ENCODE data around the gene RNF13.

The RNF13 gene

GRCh38 chr3:149900322-149900721 lies 87.3 kb downstream of the RNF13 start:
- Histone ChIP-seq H2AFZ (ENCODE audit: low read depth, low read length, severe bottlenecking) (no peak overlapping the region), H3F3A (ENCODE audit: insufficient read depth) (peaks cover 9% of the 10 kb centered on the region), H3K9me2 (replicated peaks; ENCODE audit: insufficient read depth, low read length) (no peaks in the 10 kb centered on the region), H3K4me3 (ENCODE audit: insufficient read depth, low read length, poor library complexity, severe bottlenecking) (no peak overlapping the region), H4K20me1 (ENCODE audit: low read depth, low read length) (no peaks in the 10 kb centered on the region), H3K79me2 (ENCODE audit: insufficient read depth, low read length) (no peaks in the 10 kb centered on the region), H3K4me2 (ENCODE audit: low read depth, low read length, poor library complexity, severe bottlenecking) (no peak overlapping the region), H3K9ac (ENCODE audit: low read length) (no peak overlapping the region), H3K27me3 (ENCODE audit: low read length) (no peaks in the 10 kb centered on the region), H3K9me3 (ENCODE audit: insufficient read depth, low read length) (no peaks in the 10 kb centered on the region), H3K27ac (ENCODE audit: low read depth, low read length) (no peak overlapping the region), H3K36me3 (ENCODE audit: low read length) (no peaks in the 10 kb centered on the region)
- TF ChIP-seq CTCF (IDR thresholded peaks at IDR 0.05; ENCODE audit: insufficient read depth, low read length, poor library complexity, severe bottlenecking): no peak
- no peak for TF ChIP-seq EZH2phosphoT487 (conservative IDR thresholded peaks at IDR 0.05; ENCODE audit: low read length)

GRCh38 chr3:149901770-149902169 lies 88.8 kb downstream of the RNF13 start:
- TF ChIP-seq EZH2phosphoT487 (conservative IDR thresholded peaks at IDR 0.05; ENCODE audit: low read length) (no peak), CTCF (IDR thresholded peaks at IDR 0.05; ENCODE audit: insufficient read depth, low read length, poor library complexity, severe bottlenecking) (no peak)
- H3K79me2 ChIP-seq (ENCODE audit: insufficient read depth, low read length): no peaks in the 10 kb centered on the region
- no peak overlapping the region for H3K4me2 ChIP-seq (ENCODE audit: low read depth, low read length, poor library complexity, severe bottlenecking)
- H3K4me3 ChIP-seq (ENCODE audit: insufficient read depth, low read length, poor library complexity, severe bottlenecking): no peak overlapping the region
- no peaks in the 10 kb centered on the region for H3K9me2 ChIP-seq (replicated peaks; ENCODE audit: insufficient read depth, low read length)
- no peaks in the 10 kb centered on the region for H4K20me1 ChIP-seq (ENCODE audit: low read depth, low read length)
- peaks cover 9% of the 10 kb centered on the region for H3F3A ChIP-seq (ENCODE audit: insufficient read depth)
- no peak overlapping the region for H3K9ac ChIP-seq (ENCODE audit: low read length)
- no peaks in the 10 kb centered on the region for H3K9me3 ChIP-seq (ENCODE audit: insufficient read depth, low read length)
- no peaks in the 10 kb centered on the region; the same call in 1 of the 2 replicates for H3K36me3 ChIP-seq (ENCODE audit: low read length)
- no peak overlapping the region for H2AFZ ChIP-seq (ENCODE audit: low read depth, low read length, severe bottlenecking)
- no peak overlapping the region for H3K27ac ChIP-seq (ENCODE audit: low read depth, low read length)
- H3K27me3 ChIP-seq (ENCODE audit: low read length): no peaks in the 10 kb centered on the region

- Histone ChIP-seq H3K9me3 (ENCODE audit: insufficient read depth, low read length) (no peaks in the 10 kb centered on the region), H3K27me3 (ENCODE audit: low read length) (no peaks in the 10 kb centered on the region), H3K9ac (ENCODE audit: low read length) (no peak overlapping the region), H3K79me2 (ENCODE audit: insufficient read depth, low read length) (no peaks in the 10 kb centered on the region), H3F3A (ENCODE audit: insufficient read depth) (peaks cover 9% of the 10 kb centered on the region), H3K27ac (ENCODE audit: low read depth, low read length) (no peak overlapping the region), H3K4me2 (ENCODE audit: low read depth, low read length, poor library complexity, severe bottlenecking) (no peak overlapping the region), H3K9me2 (replicated peaks; ENCODE audit: insufficient read depth, low read length) (no peaks in the 10 kb centered on the region), H3K4me3 (ENCODE audit: insufficient read depth, low read length, poor library complexity, severe bottlenecking) (no peak overlapping the region), H2AFZ (ENCODE audit: low read depth, low read length, severe bottlenecking) (no peak overlapping the region), H3K36me3 (ENCODE audit: low read length) (no peaks in the 10 kb centered on the region; the same call in 1 of the 2 replicates), H4K20me1 (ENCODE audit: low read depth, low read length) (no peaks in the 10 kb centered on the region)
- TF ChIP-seq CTCF (IDR thresholded peaks at IDR 0.05; ENCODE audit: insufficient read depth, low read length, poor library complexity, severe bottlenecking): no peak
- no peak for TF ChIP-seq EZH2phosphoT487 (conservative IDR thresholded peaks at IDR 0.05; ENCODE audit: low read length)
Observed at GRCh38 chr3:149902498-149903139, 89.6 kb downstream of the RNF13 start.
